SIG-M5 treated with dmso at 0.1 percent for 504 hours (cell line): ENCODE measurements around the gene PTPRM.

Experiments
- DNase-seq: peaks from one replicate; lab custom pipeline; 2025; ENCODE audit not compliant: unreplicated experiment; lab: John Stamatoyannopoulos, UW

PTPRM gene

GRCh38 chr18:7567474-7568425 is 634 bp downstream of the PTPRM start:
- DNase-seq = no peak

- DNase-seq = no peak
These were observed 1.3 kb downstream of the PTPRM start for GRCh38 chr18:7568426-7568825.

- DNase-seq = no peak
These were observed 4.5 kb downstream of the PTPRM start for GRCh38 chr18:7571626-7572025.

GRCh38 chr18:7572822-7573221 is 5.7 kb downstream of the PTPRM start:
- DNase-seq = no peak

GRCh38 chr18:7575465-7576028 is 8.4 kb downstream of the PTPRM start:
- no peak for DNase-seq

- no peak for DNase-seq
These were observed 9.0 kb downstream of the PTPRM start for GRCh38 chr18:7576077-7576476.

- no peak for DNase-seq
These were observed 9.6 kb downstream of the PTPRM start for GRCh38 chr18:7576685-7577084.

GRCh38 chr18:7577706-7578105 is 10.6 kb downstream of the PTPRM start:
- DNase-seq = no peak

GRCh38 chr18:7579176-7579917 is 12.2 kb downstream of the PTPRM start:
- no peak for DNase-seq

- no peak for DNase-seq
These were observed 12.9 kb downstream of the PTPRM start for GRCh38 chr18:7579918-7580542.

- DNase-seq = no peak
These were observed 17.6 kb downstream of the PTPRM start for GRCh38 chr18:7584646-7585275.

- no peak for DNase-seq
These were observed 18.2 kb downstream of the PTPRM start for GRCh38 chr18:7585276-7585670.

GRCh38 chr18:7586379-7586778 is 19.3 kb downstream of the PTPRM start:
- DNase-seq = no peak

GRCh38 chr18:7590826-7591560 is 23.9 kb downstream of the PTPRM start:
- no peak for DNase-seq

- DNase-seq = no peak
These were observed 25.4 kb downstream of the PTPRM start for GRCh38 chr18:7592305-7593071.

- no peak for DNase-seq
These were observed 26.2 kb downstream of the PTPRM start for GRCh38 chr18:7593218-7593819.

- DNase-seq = no peak
These were observed 29.0 kb downstream of the PTPRM start for GRCh38 chr18:7596147-7596546.

GRCh38 chr18:7597500-7597899 is 30.4 kb downstream of the PTPRM start:
- no peak for DNase-seq
